Loucy (cell line): ENCODE data around the gene CLTCL1.

ENCODE experiments used
- H2AFZ ChIP-seq: fragments of 200-600 bp; sonication (generic); 2 replicates; pipeline ENCODE4 v1.6.0; 2016; ENCODE audit warnings: antibody characterized with exemption, mild to moderate bottlenecking, low read length, moderate library complexity
- H3F3A ChIP-seq: fragments of 200-600 bp; 2 replicates; pipeline ENCODE4 v1.6.0; 2016; ENCODE audit warnings: antibody characterized with exemption, low read depth, mild to moderate bottlenecking
- H3K27me3 ChIP-seq: fragments of 200-600 bp; sonication (generic); 2 replicates; pipeline ENCODE4 v1.6.1; 2014; ENCODE audit warnings: low read length, mild to moderate bottlenecking; ENCODE audit not compliant: insufficient read depth, poor library complexity, severe bottlenecking
- H3K36me3 ChIP-seq: fragments of 200-600 bp; sonication (generic); 2 replicates; pipeline ENCODE4 v1.6.1; 2016; ENCODE audit warnings: low read length; ENCODE audit not compliant: insufficient read depth
- H3K4me1 ChIP-seq: fragments of 200-600 bp; sonication (generic); 2 replicates; pipeline ENCODE4 v1.5.1; 2014; ENCODE audit warnings: low read length, mild to moderate bottlenecking; ENCODE audit not compliant: insufficient read depth, poor library complexity, severe bottlenecking
- H3K4me2 ChIP-seq: fragments of 200-600 bp; sonication (generic); 2 replicates; pipeline ENCODE4 v1.6.0; 2014; ENCODE audit warnings: antibody characterized with exemption, low read length, low read depth, mild to moderate bottlenecking; ENCODE audit not compliant: poor library complexity, severe bottlenecking
- H3K4me3 ChIP-seq: fragments of 200-600 bp; sonication (generic); 2 replicates; pipeline ENCODE4 v1.5.1; 2014; ENCODE audit warnings: low read length, mild to moderate bottlenecking, mixed read lengths; ENCODE audit not compliant: poor library complexity, severe bottlenecking
- H3K79me2 ChIP-seq: fragments of 200-600 bp; sonication (generic); 2 replicates; pipeline ENCODE4 v1.6.1; 2014; ENCODE audit warnings: low read length; ENCODE audit not compliant: insufficient read depth
- H3K9ac ChIP-seq: fragments of 200-600 bp; sonication (generic); 2 replicates; pipeline ENCODE4 v1.6.0; 2014; ENCODE audit warnings: mild to moderate bottlenecking, low read depth, low read length, moderate library complexity; ENCODE audit not compliant: poor library complexity, severe bottlenecking
- H3K9me2 ChIP-seq: fragments of 200-600 bp; sonication (generic); replicated peaks from 2 replicates; pipeline ENCODE4 v1.6.1; 2016; ENCODE audit warnings: low read depth, low read length, mixed read lengths
- H3K9me3 ChIP-seq: fragments of 200-600 bp; sonication (generic); 2 replicates; pipeline ENCODE4 v1.6.1; 2014; ENCODE audit warnings: mild to moderate bottlenecking, antibody characterized with exemption, low read length, low read depth; ENCODE audit not compliant: insufficient read depth
- H4K20me1 ChIP-seq: fragments of 200-600 bp; sonication (generic); 2 replicates; pipeline ENCODE4 v1.6.0; 2014; ENCODE audit warnings: antibody characterized with exemption, low read length, mild to moderate bottlenecking; ENCODE audit not compliant: insufficient read depth, poor library complexity, severe bottlenecking
- CTCF ChIP-seq: fragments of 200-600 bp; sonication (generic); conservative IDR thresholded peaks from 2 replicates; pipeline ENCODE4 v1.5.1; 2014; ENCODE audit warnings: mild to moderate bottlenecking, antibody characterized with exemption, low read length
- EZH2phosphoT487 ChIP-seq: fragments of 200-600 bp; IDR thresholded peaks from 2 replicates; pipeline ENCODE4 v1.6.1; 2018; ENCODE audit warnings: antibody characterized with exemption, mild to moderate bottlenecking, moderate library complexity, borderline replicate concordance

CLTCL1 gene

GRCh38 chr22:19225560-19225959 is 66.0 kb downstream of the CLTCL1 start:
- no peak for TF ChIP-seq EZH2phosphoT487
- no peak for TF ChIP-seq CTCF
- Histone ChIP-seq H2AFZ (no peak overlapping the region), H3K4me3 (no peak overlapping the region), H3K4me1 (peaks cover 13% of the 10 kb centered on the region), H3K36me3 (no peaks in the 10 kb centered on the region), H3K27me3 (no peaks in the 10 kb centered on the region), H3K79me2 (no peaks in the 10 kb centered on the region), H3K9me3 (no peaks in the 10 kb centered on the region), H3K9me2 (no peaks in the 10 kb centered on the region), H3F3A (no peaks in the 10 kb centered on the region), H4K20me1 (no peaks in the 10 kb centered on the region), H3K9ac (no peak overlapping the region), H3K4me2 (no peak overlapping the region)

- Histone ChIP-seq H4K20me1 (no peaks in the 10 kb centered on the region), H3K9me3 (no peaks in the 10 kb centered on the region), H3K4me1 (peaks cover 13% of the 10 kb centered on the region), H3K4me2 (no peak overlapping the region), H2AFZ (no peak overlapping the region), H3K9ac (no peak overlapping the region), H3K9me2 (no peaks in the 10 kb centered on the region), H3K4me3 (no peak overlapping the region), H3F3A (no peaks in the 10 kb centered on the region), H3K27me3 (no peaks in the 10 kb centered on the region), H3K36me3 (no peaks in the 10 kb centered on the region), H3K79me2 (no peaks in the 10 kb centered on the region)
- no peak for TF ChIP-seq EZH2phosphoT487
- no peak for TF ChIP-seq CTCF
Measured at GRCh38 chr22:19224985-19225384, 66.5 kb downstream of the CLTCL1 start.

- Histone ChIP-seq H3K4me3 (no peak overlapping the region), H3K9me3 (no peaks in the 10 kb centered on the region), H3K79me2 (no peaks in the 10 kb centered on the region), H3K4me2 (no peak overlapping the region), H2AFZ (no peak overlapping the region), H3F3A (no peaks in the 10 kb centered on the region), H3K36me3 (no peaks in the 10 kb centered on the region), H3K4me1 (peaks cover 13% of the 10 kb centered on the region), H4K20me1 (no peaks in the 10 kb centered on the region), H3K9me2 (no peaks in the 10 kb centered on the region), H3K9ac (no peak overlapping the region), H3K27me3 (no peaks in the 10 kb centered on the region)
- TF ChIP-seq EZH2phosphoT487, result no peak
- TF ChIP-seq CTCF, result no peak
Measured at GRCh38 chr22:19224557-19224956, 67.0 kb downstream of the CLTCL1 start.
